Measurements from ENCODE around the gene NABP1.

NABP1 gene

DNA sequence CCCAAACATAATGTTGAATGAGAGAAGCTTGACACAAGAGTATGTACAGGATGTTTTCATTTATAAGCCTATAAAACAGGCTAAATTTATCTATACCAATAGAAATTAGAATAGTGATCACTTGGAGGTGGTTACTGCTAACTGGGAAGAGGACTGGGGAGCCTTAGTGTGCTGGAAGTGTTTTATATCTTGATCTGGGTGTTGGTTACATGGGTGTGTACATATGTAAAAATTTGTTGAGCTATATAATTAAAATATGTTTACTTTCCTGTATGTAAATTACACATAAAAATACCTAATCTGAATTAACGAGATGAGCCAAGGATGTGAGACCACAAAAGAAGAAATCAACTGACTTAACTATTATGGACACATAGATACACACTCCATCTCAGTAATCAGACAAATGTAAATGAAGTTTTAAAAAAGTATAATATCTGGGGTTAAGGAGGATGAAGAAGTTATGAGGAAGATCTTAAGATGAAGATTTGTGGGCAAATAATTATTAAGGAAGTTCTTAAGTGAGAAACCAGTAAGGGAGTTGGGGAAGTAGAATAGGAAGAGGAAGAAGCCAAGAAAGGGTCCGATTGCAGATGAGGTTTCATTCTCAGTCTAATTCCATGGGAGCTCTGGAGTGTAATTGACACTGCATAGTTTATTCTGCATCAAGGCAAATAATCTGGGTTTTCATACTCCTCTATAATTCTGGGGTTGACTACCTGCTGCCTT lies 32.3 kb upstream of the NABP1 start:
- TF ChIP-seq RARB (CRISPR knock-in tag; IDR thresholded peaks at IDR 0.05) (no peak), CSRNP3 (CRISPR knock-in tag; IDR thresholded peaks at IDR 0.05) (no peak), TCF4 (CRISPR knock-in tag; IDR thresholded peaks at IDR 0.05; ENCODE audit: borderline replicate concordance) (no peak), ZNF565 (CRISPR knock-in tag; conservative IDR thresholded peaks at IDR 0.05; ENCODE audit: low read depth) (no peak), ZNF70 (CRISPR knock-in tag; IDR thresholded peaks at IDR 0.05) (no peak), ESRRG (CRISPR knock-in tag; IDR thresholded peaks at IDR 0.05) (no peak), ZNF8 (CRISPR knock-in tag; IDR thresholded peaks at IDR 0.05) (no peak), TOX (CRISPR knock-in tag; IDR thresholded peaks at IDR 0.05; ENCODE audit: borderline replicate concordance) (no peak), ARNTL (CRISPR knock-in tag; IDR thresholded peaks at IDR 0.05; ENCODE audit: borderline replicate concordance, low read depth) (no peak), ISL1 (CRISPR knock-in tag; IDR thresholded peaks at IDR 0.05) (no peak), SNAI2 (CRISPR knock-in tag; IDR thresholded peaks at IDR 0.05) (no peak), PPARA (CRISPR knock-in tag; IDR thresholded peaks at IDR 0.05; ENCODE audit: borderline replicate concordance) (no peak), ZFP30 (CRISPR knock-in tag; IDR thresholded peaks at IDR 0.05) (no peak), ZC3H10 (CRISPR knock-in tag; IDR thresholded peaks at IDR 0.05) (no peak)
- TF ChIP-seq, protein P1, sequence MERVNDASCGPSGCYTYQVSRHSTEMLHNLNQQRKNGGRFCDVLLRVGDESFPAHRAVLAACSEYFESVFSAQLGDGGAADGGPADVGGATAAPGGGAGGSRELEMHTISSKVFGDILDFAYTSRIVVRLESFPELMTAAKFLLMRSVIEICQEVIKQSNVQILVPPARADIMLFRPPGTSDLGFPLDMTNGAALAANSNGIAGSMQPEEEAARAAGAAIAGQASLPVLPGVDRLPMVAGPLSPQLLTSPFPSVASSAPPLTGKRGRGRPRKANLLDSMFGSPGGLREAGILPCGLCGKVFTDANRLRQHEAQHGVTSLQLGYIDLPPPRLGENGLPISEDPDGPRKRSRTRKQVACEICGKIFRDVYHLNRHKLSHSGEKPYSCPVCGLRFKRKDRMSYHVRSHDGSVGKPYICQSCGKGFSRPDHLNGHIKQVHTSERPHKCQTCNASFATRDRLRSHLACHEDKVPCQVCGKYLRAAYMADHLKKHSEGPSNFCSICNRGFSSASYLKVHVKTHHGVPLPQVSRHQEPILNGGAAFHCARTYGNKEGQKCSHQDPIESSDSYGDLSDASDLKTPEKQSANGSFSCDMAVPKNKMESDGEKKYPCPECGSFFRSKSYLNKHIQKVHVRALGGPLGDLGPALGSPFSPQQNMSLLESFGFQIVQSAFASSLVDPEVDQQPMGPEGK (CRISPR knock-in tag; IDR thresholded peaks at IDR 0.05; ENCODE audit: borderline replicate concordance): no peak
- TF ChIP-seq, protein P2, sequence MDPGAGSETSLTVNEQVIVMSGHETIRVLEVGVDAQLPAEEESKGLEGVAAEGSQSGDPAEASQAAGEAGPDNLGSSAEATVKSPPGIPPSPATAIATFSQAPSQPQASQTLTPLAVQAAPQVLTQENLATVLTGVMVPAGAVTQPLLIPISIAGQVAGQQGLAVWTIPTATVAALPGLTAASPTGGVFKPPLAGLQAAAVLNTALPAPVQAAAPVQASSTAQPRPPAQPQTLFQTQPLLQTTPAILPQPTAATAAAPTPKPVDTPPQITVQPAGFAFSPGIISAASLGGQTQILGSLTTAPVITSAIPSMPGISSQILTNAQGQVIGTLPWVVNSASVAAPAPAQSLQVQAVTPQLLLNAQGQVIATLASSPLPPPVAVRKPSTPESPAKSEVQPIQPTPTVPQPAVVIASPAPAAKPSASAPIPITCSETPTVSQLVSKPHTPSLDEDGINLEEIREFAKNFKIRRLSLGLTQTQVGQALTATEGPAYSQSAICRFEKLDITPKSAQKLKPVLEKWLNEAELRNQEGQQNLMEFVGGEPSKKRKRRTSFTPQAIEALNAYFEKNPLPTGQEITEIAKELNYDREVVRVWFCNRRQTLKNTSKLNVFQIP (CRISPR knock-in tag; IDR thresholded peaks at IDR 0.05; ENCODE audit: borderline replicate concordance, low read depth): no peak
- TF ChIP-seq, protein P3, sequence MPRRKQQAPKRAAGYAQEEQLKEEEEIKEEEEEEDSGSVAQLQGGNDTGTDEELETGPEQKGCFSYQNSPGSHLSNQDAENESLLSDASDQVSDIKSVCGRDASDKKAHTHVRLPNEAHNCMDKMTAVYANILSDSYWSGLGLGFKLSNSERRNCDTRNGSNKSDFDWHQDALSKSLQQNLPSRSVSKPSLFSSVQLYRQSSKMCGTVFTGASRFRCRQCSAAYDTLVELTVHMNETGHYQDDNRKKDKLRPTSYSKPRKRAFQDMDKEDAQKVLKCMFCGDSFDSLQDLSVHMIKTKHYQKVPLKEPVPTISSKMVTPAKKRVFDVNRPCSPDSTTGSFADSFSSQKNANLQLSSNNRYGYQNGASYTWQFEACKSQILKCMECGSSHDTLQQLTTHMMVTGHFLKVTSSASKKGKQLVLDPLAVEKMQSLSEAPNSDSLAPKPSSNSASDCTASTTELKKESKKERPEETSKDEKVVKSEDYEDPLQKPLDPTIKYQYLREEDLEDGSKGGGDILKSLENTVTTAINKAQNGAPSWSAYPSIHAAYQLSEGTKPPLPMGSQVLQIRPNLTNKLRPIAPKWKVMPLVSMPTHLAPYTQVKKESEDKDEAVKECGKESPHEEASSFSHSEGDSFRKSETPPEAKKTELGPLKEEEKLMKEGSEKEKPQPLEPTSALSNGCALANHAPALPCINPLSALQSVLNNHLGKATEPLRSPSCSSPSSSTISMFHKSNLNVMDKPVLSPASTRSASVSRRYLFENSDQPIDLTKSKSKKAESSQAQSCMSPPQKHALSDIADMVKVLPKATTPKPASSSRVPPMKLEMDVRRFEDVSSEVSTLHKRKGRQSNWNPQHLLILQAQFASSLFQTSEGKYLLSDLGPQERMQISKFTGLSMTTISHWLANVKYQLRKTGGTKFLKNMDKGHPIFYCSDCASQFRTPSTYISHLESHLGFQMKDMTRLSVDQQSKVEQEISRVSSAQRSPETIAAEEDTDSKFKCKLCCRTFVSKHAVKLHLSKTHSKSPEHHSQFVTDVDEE (CRISPR knock-in tag; IDR thresholded peaks at IDR 0.05): no peak
- TF ChIP-seq, protein P4, sequence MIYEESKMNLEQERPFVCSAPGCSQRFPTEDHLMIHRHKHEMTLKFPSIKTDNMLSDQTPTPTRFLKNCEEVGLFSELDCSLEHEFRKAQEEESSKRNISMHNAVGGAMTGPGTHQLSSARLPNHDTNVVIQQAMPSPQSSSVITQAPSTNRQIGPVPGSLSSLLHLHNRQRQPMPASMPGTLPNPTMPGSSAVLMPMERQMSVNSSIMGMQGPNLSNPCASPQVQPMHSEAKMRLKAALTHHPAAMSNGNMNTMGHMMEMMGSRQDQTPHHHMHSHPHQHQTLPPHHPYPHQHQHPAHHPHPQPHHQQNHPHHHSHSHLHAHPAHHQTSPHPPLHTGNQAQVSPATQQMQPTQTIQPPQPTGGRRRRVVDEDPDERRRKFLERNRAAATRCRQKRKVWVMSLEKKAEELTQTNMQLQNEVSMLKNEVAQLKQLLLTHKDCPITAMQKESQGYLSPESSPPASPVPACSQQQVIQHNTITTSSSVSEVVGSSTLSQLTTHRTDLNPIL (CRISPR knock-in tag; IDR thresholded peaks at IDR 0.05; ENCODE audit: low read depth): no peak
- no peak for ATAC-seq

GRCh38 chr2:191646163-191646902 lies 31.6 kb upstream of the NABP1 start:
- no peak for TF ChIP-seq ZFP30 (CRISPR knock-in tag; IDR thresholded peaks at IDR 0.05)
- TF ChIP-seq ARNTL (CRISPR knock-in tag; IDR thresholded peaks at IDR 0.05; ENCODE audit: borderline replicate concordance, low read depth): no peak
- TF ChIP-seq ZFP3 (CRISPR knock-in tag; IDR thresholded peaks at IDR 0.05): no peak
- TF ChIP-seq RARB (CRISPR knock-in tag; IDR thresholded peaks at IDR 0.05): no peak
- no peak for TF ChIP-seq ZNF70 (CRISPR knock-in tag; IDR thresholded peaks at IDR 0.05)
- TF ChIP-seq BACH2 (CRISPR knock-in tag; IDR thresholded peaks at IDR 0.05; ENCODE audit: borderline replicate concordance): no peak
- TF ChIP-seq ESRRG (CRISPR knock-in tag; IDR thresholded peaks at IDR 0.05): no peak
- TF ChIP-seq ZC3H10 (CRISPR knock-in tag; IDR thresholded peaks at IDR 0.05): no peak
- no peak for TF ChIP-seq GLIS3 (CRISPR knock-in tag; IDR thresholded peaks at IDR 0.05)
- TF ChIP-seq ISL1 (CRISPR knock-in tag; IDR thresholded peaks at IDR 0.05): no peak
- TF ChIP-seq, protein P3 (CRISPR knock-in tag; IDR thresholded peaks at IDR 0.05): no peak
- TF ChIP-seq TOX (CRISPR knock-in tag; IDR thresholded peaks at IDR 0.05; ENCODE audit: borderline replicate concordance): no peak
- no peak for TF ChIP-seq SNAI2 (CRISPR knock-in tag; IDR thresholded peaks at IDR 0.05)
- TF ChIP-seq, protein P2 (CRISPR knock-in tag; IDR thresholded peaks at IDR 0.05; ENCODE audit: borderline replicate concordance, low read depth): no peak
- TF ChIP-seq ZNF8 (CRISPR knock-in tag; IDR thresholded peaks at IDR 0.05): no peak
- TF ChIP-seq TCF4 (CRISPR knock-in tag; IDR thresholded peaks at IDR 0.05; ENCODE audit: borderline replicate concordance): no peak
- no peak for TF ChIP-seq CSDC2 (CRISPR knock-in tag; IDR thresholded peaks at IDR 0.05)

More at GRCh38 chr2:191646163-191646902, 31.6 kb upstream of the NABP1 start:
- no peak for ATAC-seq

Measured in SK-N-SH treated with all-trans-retinoic acid at 6 μM for 48 hours (cell line).